ENCODE results near the gene BET1.

- TF ChIP-seq, protein P1, sequence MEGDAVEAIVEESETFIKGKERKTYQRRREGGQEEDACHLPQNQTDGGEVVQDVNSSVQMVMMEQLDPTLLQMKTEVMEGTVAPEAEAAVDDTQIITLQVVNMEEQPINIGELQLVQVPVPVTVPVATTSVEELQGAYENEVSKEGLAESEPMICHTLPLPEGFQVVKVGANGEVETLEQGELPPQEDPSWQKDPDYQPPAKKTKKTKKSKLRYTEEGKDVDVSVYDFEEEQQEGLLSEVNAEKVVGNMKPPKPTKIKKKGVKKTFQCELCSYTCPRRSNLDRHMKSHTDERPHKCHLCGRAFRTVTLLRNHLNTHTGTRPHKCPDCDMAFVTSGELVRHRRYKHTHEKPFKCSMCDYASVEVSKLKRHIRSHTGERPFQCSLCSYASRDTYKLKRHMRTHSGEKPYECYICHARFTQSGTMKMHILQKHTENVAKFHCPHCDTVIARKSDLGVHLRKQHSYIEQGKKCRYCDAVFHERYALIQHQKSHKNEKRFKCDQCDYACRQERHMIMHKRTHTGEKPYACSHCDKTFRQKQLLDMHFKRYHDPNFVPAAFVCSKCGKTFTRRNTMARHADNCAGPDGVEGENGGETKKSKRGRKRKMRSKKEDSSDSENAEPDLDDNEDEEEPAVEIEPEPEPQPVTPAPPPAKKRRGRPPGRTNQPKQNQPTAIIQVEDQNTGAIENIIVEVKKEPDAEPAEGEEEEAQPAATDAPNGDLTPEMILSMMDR (IDR thresholded peaks at IDR 0.05): no peak
- no peak for TF ChIP-seq POLR2A (IDR thresholded peaks at IDR 0.05)
- no peak for TF ChIP-seq POLR2AphosphoS5 (IDR thresholded peaks at IDR 0.05)
Measured at GRCh38 chr7:94050046-94050445, 45.9 kb upstream of the BET1 start.
